Stomach (tissue), 9 donors: ENCODE data around the gene ILDR2. TPM values are rescaled to one million over a fixed set of nuclear protein-coding genes. Genes with fewer than 3 reads are reported as not detected.
"Not testable (repeated sequence)": the region's sequence is repeated elsewhere in the genome, so short reads cannot be mapped to it uniquely, and the experiment has no call there.

Experiments used
- DNase-seq, 2 donors: peaks; one replicate each; pipeline versions ENCODE4 v3.0.0 to v3.0.0-alpha.2; 2013 to 2019
- H3K27ac ChIP-seq, 5 donors: fragments of 200-600 bp in 4 of 5; sonication (generic) in 4 of 5; one replicate each; pipeline ENCODE4 v1.5.1; 2013 to 2019; ENCODE audit warnings: mild to moderate bottlenecking in 1 of 5, moderate library complexity in 1 of 5
- H3K27me3 ChIP-seq, 3 donors: fragments of 200-600 bp; sonication (generic); one replicate each; pipeline ENCODE4 v1.5.1; 2017 to 2019; ENCODE audit warnings: mixed run types in 1 of 3
- H3K36me3 ChIP-seq, 4 donors: fragments of 200-600 bp; sonication (generic); 1 replicate in 3 of 4; 2 replicates in 1 of 4; pipeline ENCODE4 v1.5.1; 2016 to 2019
- H3K4me1 ChIP-seq, 4 donors: fragments of 200-600 bp; sonication (generic); one replicate each; pipeline ENCODE4 v1.5.1; 2016 to 2019
- H3K4me3 ChIP-seq, 4 donors: fragments of 200-600 bp; sonication (generic) in 3 of 4; one replicate each; pipeline ENCODE4 v1.5.1; 2016 to 2019; ENCODE audit warnings: mild to moderate bottlenecking in 1 of 4
- H3K9me3 ChIP-seq, 4 donors: fragments of 200-600 bp; sonication (generic); one replicate each; pipeline ENCODE4 v1.5.1; 2016 to 2019
- CTCF ChIP-seq, 7 experiments: fragments of 450-650 bp in 4 of 7; fragments of 200-600 bp in 3 of 7; sonication (generic) in 3 of 7; IDR thresholded peaks; one replicate each; pipeline ENCODE4 v1.5.1; 2016 to 2019; ENCODE audit warnings: antibody characterized with exemption in 7 of 7, control low read depth in 2 of 7, mild to moderate bottlenecking in 1 of 7
- EP300 ChIP-seq: sonication (generic); formaldehyde crosslinking; IDR thresholded peaks from one replicate; pipeline ENCODE4 v1.6.1; 2017; ENCODE audit warnings: antibody characterized with exemption
- POLR2A ChIP-seq, 4 donors: fragments of 450-650 bp; IDR thresholded peaks; one replicate each; pipeline ENCODE4 v1.6.1; 2016; ENCODE audit warnings: antibody characterized with exemption in 4 of 4, control low read depth in 2 of 4, mild to moderate bottlenecking in 1 of 4, moderate library complexity in 1 of 4
- POLR2AphosphoS5 ChIP-seq, 3 donors: sonication (generic); formaldehyde crosslinking; IDR thresholded peaks; one replicate each; pipeline ENCODE4 v1.6.1; 2016; ENCODE audit warnings: antibody characterized with exemption in 3 of 3
- WGBS, 5 donors: extraction: QIAGEN DNeasy Blood & Tissue Kit in 3 of 5; methylation state at CpG; one replicate each; pipeline versions ENCODE4 v1.1.5 to v1.1.7; 2013 to 2018; 5-methylcytosine and 5-hydroxymethylcytosine counted together
- intact Hi-C: fragments of 100-400 bp; cut with DNase I; formaldehyde crosslinking; loops from one replicate; pipeline ENCODE4 v1.15.1; 2023; ENCODE audit warnings: low total_unique reads
- polyA plus RNA-seq, 3 donors: library from polyadenylated mRNA; stranded (reverse); fragments of 200-250 nt; gene quantifications; one replicate each; pipeline ENCODE4 v1.2.3, GENCODE V29; 2013
- total RNA-seq, 5 donors: library from RNA; depleted of rRNA; stranded (reverse); fragments of >200 nt; gene quantifications; one replicate each; pipeline versions ENCODE4 v1.1.0 to v1.2.3, GENCODE V29; 2014 to 2016
- donor health status: healthy with polysubstance abuse.
- donor health status: Bipolar disorder and iron deficiency.
- donor health status: healthy.

ILDR2 gene
- total and polyA plus RNA-seq, 8 donors = under 0.01 to 0.92 (median 0.14) TPM; not detected in 2

- 78 to 100% (median 92%) methylated on average over 3 of the region's 3 CpGs for WGBS, 5 donors
- Histone ChIP-seq H3K27ac (no peak overlapping the region), H3K9me3 (no peaks in the 10 kb centered on the region), H3K27me3 (peaks cover 0 to 27% (median 14%) of the 10 kb centered on the region in 3 donors), H3K4me1 (peaks cover 5 to 14% (median 10%) of the 10 kb centered on the region in 4 donors), H3K36me3 (no peaks in the 10 kb centered on the region), H3K4me3 (no peak overlapping the region)
- TF ChIP-seq CTCF (IDR thresholded peaks at IDR 0.05) (no peak), POLR2AphosphoS5 (IDR thresholded peaks at IDR 0.05) (no peak), POLR2A (IDR thresholded peaks at IDR 0.05) (no peak), EP300 (no peak)
- intact Hi-C loops = no loop called here
- DNase-seq = no peak
These were observed 90.4 kb downstream of the ILDR2 start for GRCh38 chr1:166884971-166885370.

GRCh38 chr1:166884040-166884642 is 91.2 kb downstream of the ILDR2 start:
- intact Hi-C loops = no loop called here
- peak; percentile 54 to 76 for DNase-seq
- peaks cover 5 to 14% (median 10%) of the 10 kb centered on the region in 4 donors for H3K4me1 ChIP-seq
- H3K36me3 ChIP-seq = no peaks in the 10 kb centered on the region
- H3K27me3 ChIP-seq = peaks cover 0 to 27% (median 14%) of the 10 kb centered on the region in 3 donors
- no peaks in the 10 kb centered on the region for H3K9me3 ChIP-seq
- 9 to 27% (median 11%) methylated on average over 24 to 44 of the region's 44 CpGs for WGBS, 5 donors
- TF ChIP-seq CTCF (IDR thresholded peaks at IDR 0.05) (peak in 5 of 7 experiments; percentile 9 to 54 (median 48)), EP300 (no peak), POLR2AphosphoS5 (IDR thresholded peaks at IDR 0.05) (no peak), POLR2A (IDR thresholded peaks at IDR 0.05) (no peak)
- peak overlapping the region; percentile 22 to 34 (median 27) for H3K4me3 ChIP-seq
- H3K27ac ChIP-seq = no peak overlapping the region

GRCh38 chr1:166882893-166883292 is 92.4 kb downstream of the ILDR2 start:
- 25 to 52% (median 43%) methylated on average over 2 of the region's 2 CpGs for WGBS, 5 donors
- intact Hi-C loops = no loop called here

GRCh38 chr1:166878173-166878917 is 97.0 kb downstream of the ILDR2 start:
- 93 to 96% (median 96%) methylated on average over 15 to 21 of the region's 21 CpGs for WGBS, 5 donors
- H3K4me3 ChIP-seq, H3K36me3 ChIP-seq, H3K27ac ChIP-seq, DNase-seq, intact Hi-C loops, H3K9me3 ChIP-seq, H3K27me3 ChIP-seq: not testable (repeated sequence)
- peaks cover 18 to 33% (median 29%) of the 10 kb centered on the region in 4 donors for H3K4me1 ChIP-seq

More at GRCh38 chr1:166882893-166883292, 92.4 kb downstream of the ILDR2 start:
- Histone ChIP-seq H3K4me3 (no peak overlapping the region), H3K27ac (no peak overlapping the region), H3K9me3 (no peaks in the 10 kb centered on the region), H3K4me1 (peaks cover 5 to 14% (median 10%) of the 10 kb centered on the region in 4 donors), H3K36me3 (no peaks in the 10 kb centered on the region), H3K27me3 (peaks cover 0 to 27% (median 14%) of the 10 kb centered on the region in 3 donors)
- TF ChIP-seq CTCF (IDR thresholded peaks at IDR 0.05) = no peak
- no peak for TF ChIP-seq EP300
- TF ChIP-seq POLR2A (IDR thresholded peaks at IDR 0.05) = no peak
- no peak for TF ChIP-seq POLR2AphosphoS5 (IDR thresholded peaks at IDR 0.05)
- no peak for DNase-seq
